K562 (cell line): ENCODE measurements around the gene DHDDS. TPM values are rescaled to one million over a fixed set of nuclear protein-coding genes. Genes with fewer than 3 reads are reported as not detected.

Experiments
- ELF1 ChIP-seq: fragments of 200-800 bp; sonication (Bioruptor generic); IDR thresholded peaks from 2 replicates; pipeline ENCODE4 v1.6.1; 2016; ENCODE audit warnings: missing genetic modification characterization, missing compliant biosample characterization
- HMG20B ChIP-seq: fragments of 250-450 bp; sonication (Bioruptor Pico); IDR thresholded peaks from 2 replicates; pipeline ENCODE4 v1.5.0; 2021; ENCODE audit warnings: mild to moderate bottlenecking
- NFRKB ChIP-seq: fragments of 450-650 bp; IDR thresholded peaks from 2 replicates; pipeline ENCODE4 v1.6.1; 2016; ENCODE audit warnings: low read depth
- RCOR1 ChIP-seq, 2 experiments: IDR thresholded peaks; 2 replicates each; pipeline ENCODE4 v1.6.1; 2012; ENCODE audit warnings: low read depth in 2 of 2, low read length in 2 of 2, borderline replicate concordance in 1 of 2, improper control_type of control experiment in 1 of 2
- RHOXF2B ChIP-seq: fragments of 250-450 bp; sonication (Bioruptor Pico); conservative IDR thresholded peaks from 2 replicates; pipeline ENCODE4 v1.5.1; 2021
- SLC30A9 ChIP-seq: fragments of 250-450 bp; sonication (Bioruptor Pico); IDR thresholded peaks from 2 replicates; pipeline ENCODE4 v1.8.0; 2022; ENCODE audit warnings: mild to moderate bottlenecking, moderate library complexity
- SRF ChIP-seq, 2 experiments: fragments of 250-450, 450-650 bp in 1 of 2; sonication (Bioruptor Pico) in 1 of 2; sonication (generic) in 1 of 2; formaldehyde crosslinking; IDR thresholded peaks; 2 replicates each; pipeline versions ENCODE4 v1.5.0 to v1.5.1; 2020 to 2022; ENCODE audit warnings: mild to moderate bottlenecking in 1 of 2, missing genetic modification reagents in 1 of 2
- YY1 ChIP-seq, 3 experiments: IDR thresholded peaks; 2 replicates each; pipeline ENCODE4 v1.6.1; 2011; ENCODE audit warnings: low read length in 2 of 3, mild to moderate bottlenecking in 2 of 3, moderate library complexity in 2 of 3, borderline replicate concordance in 1 of 3, control low read depth in 1 of 3, low read depth in 1 of 3; ENCODE audit not compliant: insufficient read depth in 3 of 3, insufficient replicate concordance in 2 of 3, control insufficient read depth in 1 of 3, insufficient read length in 1 of 3; ENCODE audit errors: extremely low read depth in 1 of 3
- ZNF124 ChIP-seq: sonication (generic); formaldehyde crosslinking; IDR thresholded peaks from 2 replicates; pipeline ENCODE4 v1.8.1; 2022; ENCODE audit warnings: missing genetic modification reagents
- ZNF274 ChIP-seq: IDR thresholded peaks from 2 replicates; pipeline ENCODE4 v1.6.1; 2011; ENCODE audit warnings: low read depth, mild to moderate bottlenecking, low read length, moderate library complexity, borderline replicate concordance
- ZNF551 ChIP-seq: fragments of 250-450 bp; sonication (Bioruptor Pico); IDR thresholded peaks from 2 replicates; pipeline ENCODE4 v1.5.0; 2021; ENCODE audit warnings: mild to moderate bottlenecking, moderate library complexity
- polyA plus RNA-seq, 8 experiments: library from polyadenylated mRNA; depleted of rRNA in 4 of 8; stranded (reverse) in 5 of 8; unstranded in 3 of 8; fragments of >200 nt; fragmentation: Nextera tagmentation in 2 of 8; fragmentation: Illumina TruSeq in 1 of 8; extraction: Ambion mirVana in 2 of 8; extraction: Trizol in 1 of 8; gene quantifications; 2 replicates each; pipeline versions ENCODE4 v1.2.1 to v1.2.3, GENCODE V29; 2011 to 2014; ENCODE audit warnings: inconsistent platforms in 1 of 8, missing spikeins in 1 of 8
- total RNA-seq, 7 experiments: library from RNA; depleted of rRNA in 6 of 7; stranded (reverse); fragments of >200 nt in 6 of 7; fragmentation: Illumina TruSeq in 2 of 7; extraction: Trizol in 2 of 7; gene quantifications; 2 replicates each; pipeline versions ENCODE4 v1.2.1 to v1.2.3, GENCODE V29; 2011 to 2021; ENCODE audit warnings: low replicate concordance in 1 of 7
- TF ChIP-seq, protein P1 (sequence below): fragments of 250-450 bp; sonication (Bioruptor Pico); IDR thresholded peaks from 2 replicates; pipeline ENCODE4 v1.8.0; 2022; ENCODE audit warnings: moderate library complexity, mild to moderate bottlenecking, inconsistent platforms
- TF ChIP-seq, protein P2 (sequence below): fragments of 450-650 bp; conservative IDR thresholded peaks from 2 replicates; pipeline ENCODE4 v1.6.1; 2016; ENCODE audit warnings: missing genetic modification characterization, low read depth, mild to moderate bottlenecking, missing compliant biosample characterization, moderate library complexity
- TF ChIP-seq, protein P3 (sequence below): sonication (generic); formaldehyde crosslinking; IDR thresholded peaks from 2 replicates; pipeline ENCODE4 v1.8.0; 2022; ENCODE audit warnings: mild to moderate bottlenecking, missing genetic modification reagents
- TF ChIP-seq, protein P4 (sequence below): fragments of 200-400 bp; formaldehyde crosslinking; IDR thresholded peaks from 2 replicates; pipeline ENCODE4 v1.6.1; 2017; ENCODE audit warnings: mild to moderate bottlenecking, low read depth, low read length, moderate library complexity
- TF ChIP-seq, protein P5 (sequence below): fragments of 450-650 bp; formaldehyde crosslinking; IDR thresholded peaks from 2 replicates; pipeline ENCODE4 v1.4.0; 2022; ENCODE audit warnings: mild to moderate bottlenecking, moderate library complexity
- TF ChIP-seq, protein P6 (sequence below): fragments of 250-450 bp; sonication (Bioruptor Pico); IDR thresholded peaks from 2 replicates; pipeline ENCODE4 v1.4.0; 2020; ENCODE audit warnings: borderline replicate concordance

The DHDDS gene
- total and polyA plus RNA-seq, 9 of the 15 experiments (the other 6 are each of a cell fraction or from before 2014, with no cell fraction given) = 33.3 to 55.0 (median 44.3) TPM

DNA sequence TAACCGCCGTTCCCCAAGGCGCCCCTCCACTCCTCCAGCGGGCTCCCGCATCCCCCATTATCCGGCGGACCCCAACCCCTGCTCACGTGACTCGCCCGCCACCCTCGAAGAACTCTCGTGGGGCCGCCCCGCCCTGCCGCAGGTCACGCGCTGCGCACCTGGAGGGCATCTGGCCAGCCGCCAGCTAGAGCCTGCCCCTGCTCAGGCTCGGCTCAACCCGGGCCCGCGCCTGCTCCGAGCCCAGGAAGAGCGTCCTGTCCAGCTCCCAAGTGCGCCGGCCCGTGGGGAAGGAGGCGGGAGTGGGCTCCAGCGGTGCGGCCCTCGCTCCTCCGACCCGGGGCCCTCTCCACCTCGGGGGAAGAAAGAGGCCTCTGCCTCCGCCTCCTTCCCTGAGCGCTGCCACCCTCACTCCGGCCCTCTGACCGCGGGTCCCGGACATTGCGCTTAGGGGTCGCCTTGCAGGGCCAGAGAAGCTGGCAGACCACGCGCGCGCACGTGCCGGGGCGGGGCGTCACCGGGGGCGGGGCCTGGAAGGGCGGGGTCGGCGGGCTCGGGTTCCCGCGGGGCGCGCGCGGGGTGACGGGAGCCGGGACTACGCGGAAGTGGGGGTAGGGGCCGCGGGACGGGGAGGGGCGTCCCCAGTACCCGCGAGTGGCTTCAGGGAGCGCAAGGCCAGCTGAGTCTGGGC, 68.5 kb downstream of the DHDDS start (continued):
- TF ChIP-seq, protein P1, sequence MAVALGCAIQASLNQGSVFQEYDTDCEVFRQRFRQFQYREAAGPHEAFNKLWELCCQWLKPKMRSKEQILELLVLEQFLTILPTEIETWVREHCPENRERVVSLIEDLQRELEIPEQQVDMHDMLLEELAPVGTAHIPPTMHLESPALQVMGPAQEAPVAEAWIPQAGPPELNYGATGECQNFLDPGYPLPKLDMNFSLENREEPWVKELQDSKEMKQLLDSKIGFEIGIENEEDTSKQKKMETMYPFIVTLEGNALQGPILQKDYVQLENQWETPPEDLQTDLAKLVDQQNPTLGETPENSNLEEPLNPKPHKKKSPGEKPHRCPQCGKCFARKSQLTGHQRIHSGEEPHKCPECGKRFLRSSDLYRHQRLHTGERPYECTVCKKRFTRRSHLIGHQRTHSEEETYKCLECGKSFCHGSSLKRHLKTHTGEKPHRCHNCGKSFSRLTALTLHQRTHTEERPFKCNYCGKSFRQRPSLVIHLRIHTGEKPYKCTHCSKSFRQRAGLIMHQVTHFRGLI (CRISPR knock-in tag) = no peak
- TF ChIP-seq RHOXF2B (CRISPR knock-in tag) = no peak
- TF ChIP-seq, protein P2, sequence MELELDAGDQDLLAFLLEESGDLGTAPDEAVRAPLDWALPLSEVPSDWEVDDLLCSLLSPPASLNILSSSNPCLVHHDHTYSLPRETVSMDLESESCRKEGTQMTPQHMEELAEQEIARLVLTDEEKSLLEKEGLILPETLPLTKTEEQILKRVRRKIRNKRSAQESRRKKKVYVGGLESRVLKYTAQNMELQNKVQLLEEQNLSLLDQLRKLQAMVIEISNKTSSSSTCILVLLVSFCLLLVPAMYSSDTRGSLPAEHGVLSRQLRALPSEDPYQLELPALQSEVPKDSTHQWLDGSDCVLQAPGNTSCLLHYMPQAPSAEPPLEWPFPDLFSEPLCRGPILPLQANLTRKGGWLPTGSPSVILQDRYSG (tag) = no peak
- no peak for TF ChIP-seq HMG20B (CRISPR knock-in tag)
- TF ChIP-seq, protein P3, sequence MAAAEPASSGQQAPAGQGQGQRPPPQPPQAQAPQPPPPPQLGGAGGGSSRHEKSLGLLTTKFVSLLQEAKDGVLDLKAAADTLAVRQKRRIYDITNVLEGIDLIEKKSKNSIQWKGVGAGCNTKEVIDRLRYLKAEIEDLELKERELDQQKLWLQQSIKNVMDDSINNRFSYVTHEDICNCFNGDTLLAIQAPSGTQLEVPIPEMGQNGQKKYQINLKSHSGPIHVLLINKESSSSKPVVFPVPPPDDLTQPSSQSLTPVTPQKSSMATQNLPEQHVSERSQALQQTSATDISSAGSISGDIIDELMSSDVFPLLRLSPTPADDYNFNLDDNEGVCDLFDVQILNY = no peak
- no peak for TF ChIP-seq ZNF274
- TF ChIP-seq, protein P4, sequence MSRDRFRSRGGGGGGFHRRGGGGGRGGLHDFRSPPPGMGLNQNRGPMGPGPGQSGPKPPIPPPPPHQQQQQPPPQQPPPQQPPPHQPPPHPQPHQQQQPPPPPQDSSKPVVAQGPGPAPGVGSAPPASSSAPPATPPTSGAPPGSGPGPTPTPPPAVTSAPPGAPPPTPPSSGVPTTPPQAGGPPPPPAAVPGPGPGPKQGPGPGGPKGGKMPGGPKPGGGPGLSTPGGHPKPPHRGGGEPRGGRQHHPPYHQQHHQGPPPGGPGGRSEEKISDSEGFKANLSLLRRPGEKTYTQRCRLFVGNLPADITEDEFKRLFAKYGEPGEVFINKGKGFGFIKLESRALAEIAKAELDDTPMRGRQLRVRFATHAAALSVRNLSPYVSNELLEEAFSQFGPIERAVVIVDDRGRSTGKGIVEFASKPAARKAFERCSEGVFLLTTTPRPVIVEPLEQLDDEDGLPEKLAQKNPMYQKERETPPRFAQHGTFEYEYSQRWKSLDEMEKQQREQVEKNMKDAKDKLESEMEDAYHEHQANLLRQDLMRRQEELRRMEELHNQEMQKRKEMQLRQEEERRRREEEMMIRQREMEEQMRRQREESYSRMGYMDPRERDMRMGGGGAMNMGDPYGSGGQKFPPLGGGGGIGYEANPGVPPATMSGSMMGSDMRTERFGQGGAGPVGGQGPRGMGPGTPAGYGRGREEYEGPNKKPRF = no peak
- TF ChIP-seq, protein P5, sequence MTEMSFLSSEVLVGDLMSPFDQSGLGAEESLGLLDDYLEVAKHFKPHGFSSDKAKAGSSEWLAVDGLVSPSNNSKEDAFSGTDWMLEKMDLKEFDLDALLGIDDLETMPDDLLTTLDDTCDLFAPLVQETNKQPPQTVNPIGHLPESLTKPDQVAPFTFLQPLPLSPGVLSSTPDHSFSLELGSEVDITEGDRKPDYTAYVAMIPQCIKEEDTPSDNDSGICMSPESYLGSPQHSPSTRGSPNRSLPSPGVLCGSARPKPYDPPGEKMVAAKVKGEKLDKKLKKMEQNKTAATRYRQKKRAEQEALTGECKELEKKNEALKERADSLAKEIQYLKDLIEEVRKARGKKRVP (CRISPR knock-in tag) = no peak
- TF ChIP-seq ELF1 (tag) = peak; percentile 98
- TF ChIP-seq, protein P6, sequence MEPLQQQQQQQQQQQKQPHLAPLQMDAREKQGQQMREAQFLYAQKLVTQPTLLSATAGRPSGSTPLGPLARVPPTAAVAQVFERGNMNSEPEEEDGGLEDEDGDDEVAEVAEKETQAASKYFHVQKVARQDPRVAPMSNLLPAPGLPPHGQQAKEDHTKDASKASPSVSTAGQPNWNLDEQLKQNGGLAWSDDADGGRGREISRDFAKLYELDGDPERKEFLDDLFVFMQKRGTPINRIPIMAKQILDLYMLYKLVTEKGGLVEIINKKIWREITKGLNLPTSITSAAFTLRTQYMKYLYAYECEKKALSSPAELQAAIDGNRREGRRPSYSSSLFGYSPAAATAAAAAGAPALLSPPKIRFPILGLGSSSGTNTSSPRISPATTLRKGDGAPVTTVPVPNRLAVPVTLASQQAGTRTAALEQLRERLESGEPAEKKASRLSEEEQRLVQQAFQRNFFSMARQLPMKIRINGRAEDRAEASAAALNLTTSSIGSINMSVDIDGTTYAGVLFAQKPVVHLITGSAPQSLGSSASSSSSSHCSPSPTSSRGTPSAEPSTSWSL (CRISPR knock-in tag) = 0 out of 2 replicates have a peak, but pooled peaks have one; percentile 36
- TF ChIP-seq ZNF551 (CRISPR knock-in tag) = no peak
- peak; percentile 35; the same call in 1 of the 2 replicates for TF ChIP-seq NFRKB
- TF ChIP-seq SLC30A9 = no peak
- TF ChIP-seq ZNF124 (CRISPR knock-in tag) = peak; percentile 85; the same call in 1 of the 2 replicates
- TF ChIP-seq YY1 (IDR thresholded peaks at IDR 0.05; ENCODE audit: borderline replicate concordance in 1 of 3, control insufficient read depth in 1 of 3, extremely low read depth in 1 of 3, insufficient read depth in 3 of 3, insufficient read length in 1 of 3, insufficient replicate concordance in 2 of 3, low read depth in 1 of 3, low read length in 2 of 3) = peak in 2 of 3 experiments; percentile 3 to 16
- TF ChIP-seq SRF (CRISPR knock-in tag; IDR thresholded peaks at IDR 0.05) = no peak
- no peak; a peak in 1 of 4 replicates for TF ChIP-seq RCOR1 (IDR thresholded peaks at IDR 0.05; ENCODE audit: borderline replicate concordance in 1 of 2, low read depth in 2 of 2, low read length in 2 of 2)
